GM12875 (cell line): ENCODE measurements around the gene CLEC16A.

ENCODE experiments used
- H3K4me3 ChIP-seq: one replicate; pipeline ENCODE4 v1.5.1; 2011; ENCODE audit warnings: low read depth, low read length, control low read depth
- TF ChIP-seq, protein P1 (sequence below): IDR thresholded peaks from 2 replicates; pipeline ENCODE4 v1.5.1; 2011; ENCODE audit warnings: low read depth, mild to moderate bottlenecking, control low read depth, inconsistent platforms, low read length, moderate library complexity, borderline replicate concordance; ENCODE audit not compliant: insufficient read depth

Gene CLEC16A

DNA sequence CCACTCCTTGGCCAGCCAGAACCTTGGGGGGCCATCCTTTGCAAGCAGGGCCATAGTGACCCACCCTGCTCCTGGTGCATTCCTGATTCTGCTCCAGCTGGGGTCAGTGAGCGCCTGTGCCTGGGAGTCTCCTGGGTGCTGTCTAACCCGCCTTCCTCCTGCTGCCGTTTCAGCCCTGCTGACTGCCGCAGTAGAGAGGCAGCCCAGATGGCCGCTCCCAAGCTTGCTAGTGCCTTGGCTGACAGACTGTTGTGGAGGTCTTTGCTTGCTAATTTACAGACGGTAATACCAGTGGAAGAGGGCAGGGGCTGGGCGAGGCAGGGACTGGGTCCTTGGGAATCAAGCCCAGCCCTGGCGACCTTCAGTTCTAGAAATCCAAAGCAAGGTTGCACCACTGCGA is 212.0 kb downstream of the CLEC16A start:
- H3K4me3 ChIP-seq, result no peak overlapping the region
- TF ChIP-seq, protein P1, sequence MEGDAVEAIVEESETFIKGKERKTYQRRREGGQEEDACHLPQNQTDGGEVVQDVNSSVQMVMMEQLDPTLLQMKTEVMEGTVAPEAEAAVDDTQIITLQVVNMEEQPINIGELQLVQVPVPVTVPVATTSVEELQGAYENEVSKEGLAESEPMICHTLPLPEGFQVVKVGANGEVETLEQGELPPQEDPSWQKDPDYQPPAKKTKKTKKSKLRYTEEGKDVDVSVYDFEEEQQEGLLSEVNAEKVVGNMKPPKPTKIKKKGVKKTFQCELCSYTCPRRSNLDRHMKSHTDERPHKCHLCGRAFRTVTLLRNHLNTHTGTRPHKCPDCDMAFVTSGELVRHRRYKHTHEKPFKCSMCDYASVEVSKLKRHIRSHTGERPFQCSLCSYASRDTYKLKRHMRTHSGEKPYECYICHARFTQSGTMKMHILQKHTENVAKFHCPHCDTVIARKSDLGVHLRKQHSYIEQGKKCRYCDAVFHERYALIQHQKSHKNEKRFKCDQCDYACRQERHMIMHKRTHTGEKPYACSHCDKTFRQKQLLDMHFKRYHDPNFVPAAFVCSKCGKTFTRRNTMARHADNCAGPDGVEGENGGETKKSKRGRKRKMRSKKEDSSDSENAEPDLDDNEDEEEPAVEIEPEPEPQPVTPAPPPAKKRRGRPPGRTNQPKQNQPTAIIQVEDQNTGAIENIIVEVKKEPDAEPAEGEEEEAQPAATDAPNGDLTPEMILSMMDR, result no peak

DNA sequence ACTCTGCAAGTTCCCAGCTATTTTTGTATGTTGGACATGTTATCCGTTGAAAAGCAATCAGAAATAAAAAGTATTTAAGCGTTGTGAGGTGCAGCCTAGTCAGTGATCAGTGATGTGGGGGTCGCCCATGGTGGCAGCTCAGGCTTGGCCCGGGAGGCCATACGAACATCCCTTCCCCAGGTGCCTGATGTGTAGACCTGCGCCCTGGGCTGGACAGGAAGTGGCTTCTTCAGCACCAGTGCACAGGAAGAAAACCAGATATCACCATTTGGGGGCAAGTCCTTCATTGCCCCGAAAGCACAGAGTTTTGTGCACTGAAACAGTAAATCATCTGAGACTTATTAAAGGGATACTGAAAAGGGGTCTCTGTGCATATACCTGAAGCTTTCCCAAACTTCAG is 212.8 kb downstream of the CLEC16A start:
- H3K4me3 ChIP-seq, result no peak overlapping the region
- TF ChIP-seq, protein P1, result no peak

DNA sequence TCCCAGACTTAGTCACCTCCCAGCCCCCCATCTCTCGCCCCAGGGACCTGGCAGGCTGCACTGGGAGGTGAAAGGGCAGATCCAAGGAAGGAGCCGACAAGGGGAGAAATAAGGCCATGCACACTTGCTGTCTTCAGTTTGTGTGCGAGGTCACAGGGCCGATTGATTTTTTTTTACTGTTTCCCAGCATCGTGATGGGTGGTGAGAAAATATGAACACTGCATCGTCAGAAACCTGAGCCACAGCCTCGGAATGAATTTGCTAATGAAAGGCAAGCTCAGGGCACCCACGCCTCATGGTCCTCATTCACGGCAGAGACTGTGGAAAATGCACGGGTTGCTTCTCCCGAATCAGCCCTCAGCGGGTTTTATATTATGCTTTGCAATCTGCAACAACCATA is 213.7 kb downstream of the CLEC16A start:
- no peak overlapping the region for H3K4me3 ChIP-seq
- TF ChIP-seq, protein P1, result no peak

DNA sequence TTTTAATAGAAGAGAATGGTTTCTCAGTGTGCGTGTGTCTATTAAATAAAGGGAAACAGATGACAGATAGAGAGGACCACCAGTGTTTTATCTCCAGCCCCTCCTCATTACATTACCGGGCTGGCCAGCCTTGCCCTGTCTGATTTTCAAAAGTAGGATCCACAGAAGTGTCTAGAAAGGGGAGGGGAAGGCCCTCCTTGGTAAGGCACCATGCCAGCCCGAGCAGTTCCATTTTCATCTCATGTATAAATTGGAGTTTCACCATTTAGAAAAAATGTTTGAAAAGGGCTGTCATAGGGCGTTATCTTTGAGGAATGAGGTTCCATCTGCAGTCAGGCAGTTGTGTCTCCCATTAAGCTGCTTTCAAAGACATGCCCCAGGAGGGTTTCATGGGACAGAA is 214.9 kb downstream of the CLEC16A start:
- no peak overlapping the region for H3K4me3 ChIP-seq
- TF ChIP-seq, protein P1, result no peak

DNA sequence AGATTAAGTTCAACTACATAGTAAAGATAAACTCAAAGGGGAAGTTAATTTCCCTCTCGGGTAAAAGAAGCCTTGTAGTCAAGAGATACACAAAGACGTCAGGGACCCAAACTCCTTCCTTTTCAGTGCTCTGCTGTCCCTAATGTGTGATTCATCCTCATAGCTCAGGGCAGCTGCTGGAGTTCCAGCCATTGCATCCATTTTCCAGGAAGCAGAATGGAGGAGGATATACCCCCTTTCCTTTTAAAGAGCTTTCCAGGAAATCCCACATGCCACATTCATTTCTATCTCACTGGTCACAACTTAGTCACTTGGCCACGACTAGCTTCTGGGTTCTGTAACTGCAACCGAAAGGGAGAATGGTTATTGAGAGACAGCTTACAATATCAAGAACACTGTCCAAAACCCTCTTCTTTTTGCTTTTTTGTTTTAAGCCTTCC is 216.3 kb downstream of the CLEC16A start:
- TF ChIP-seq, protein P1, result no peak
- H3K4me3 ChIP-seq, result no peak overlapping the region

DNA sequence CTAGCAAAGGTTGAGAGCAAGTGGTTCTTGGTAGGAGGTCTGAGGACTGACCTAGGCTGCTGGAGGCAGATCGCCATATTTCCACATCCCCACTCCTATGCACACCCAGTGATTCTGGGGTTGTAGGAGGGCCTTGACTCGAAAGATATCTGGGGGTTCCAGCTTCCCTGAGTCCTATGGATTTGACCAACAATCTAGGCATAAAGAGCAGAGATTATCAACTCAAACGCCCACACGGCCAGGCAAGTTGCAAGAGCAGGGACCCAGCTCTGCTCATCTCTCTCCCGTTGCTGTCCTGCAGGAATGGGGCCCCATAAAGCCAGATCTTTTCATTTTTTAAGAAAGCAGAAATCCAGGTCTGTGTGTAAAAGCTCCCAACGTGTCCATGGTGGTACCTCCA is 217.1 kb downstream of the CLEC16A start:
- no peak overlapping the region for H3K4me3 ChIP-seq
- TF ChIP-seq, protein P1, result no peak

DNA sequence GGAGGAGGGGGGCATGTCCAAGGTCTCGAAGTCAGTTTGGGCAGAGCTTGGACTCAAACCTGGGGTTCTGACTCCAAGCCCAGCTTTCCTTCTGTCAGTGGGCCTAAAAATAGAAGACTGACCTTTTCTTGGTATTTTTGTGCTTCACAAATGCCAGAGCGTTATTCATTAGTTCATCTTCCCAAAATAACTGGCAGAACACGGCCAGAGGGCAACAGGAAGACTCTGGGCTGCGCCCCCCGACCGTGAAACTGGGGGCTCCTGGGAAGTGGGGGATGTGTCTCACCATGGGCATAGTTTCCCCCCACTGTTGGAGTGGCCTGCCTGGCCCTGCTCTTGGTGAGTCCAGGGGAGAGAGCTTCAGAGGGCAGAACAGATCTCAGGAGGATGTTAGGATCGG is 217.6 kb downstream of the CLEC16A start:
- no peak overlapping the region for H3K4me3 ChIP-seq
- TF ChIP-seq, protein P1, result no peak
